ENCODE data around the gene LGALS9C.
"Not testable (repeated sequence)": the region's sequence is repeated elsewhere in the genome, so short reads cannot be mapped to it uniquely, and the experiment has no call there.

Gene LGALS9C

GRCh38 chr17:18478977-18479595 lies 2.5 kb downstream of the LGALS9C start:
- not testable (repeated sequence) for DNase-seq

DNA sequence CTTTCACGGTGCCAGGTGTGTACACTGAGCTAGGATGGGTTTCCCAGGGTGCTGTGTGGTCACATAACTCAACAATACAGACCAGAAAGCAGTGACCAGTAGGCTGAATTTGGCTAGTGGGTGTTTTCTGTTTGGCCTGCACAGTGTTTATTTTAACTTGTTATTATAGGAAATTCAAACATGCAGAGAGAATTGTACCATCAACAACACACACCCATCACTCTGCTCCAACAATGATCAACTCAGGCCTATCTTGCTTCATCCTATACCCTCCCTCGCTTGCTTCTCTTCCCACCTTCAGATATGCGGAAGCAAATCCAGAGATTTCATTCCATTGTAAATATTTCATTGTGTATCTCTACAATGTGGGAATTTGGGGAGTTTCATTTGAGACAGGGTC lies 5.2 kb downstream of the LGALS9C start:
- not testable (repeated sequence) for DNase-seq

DNA sequence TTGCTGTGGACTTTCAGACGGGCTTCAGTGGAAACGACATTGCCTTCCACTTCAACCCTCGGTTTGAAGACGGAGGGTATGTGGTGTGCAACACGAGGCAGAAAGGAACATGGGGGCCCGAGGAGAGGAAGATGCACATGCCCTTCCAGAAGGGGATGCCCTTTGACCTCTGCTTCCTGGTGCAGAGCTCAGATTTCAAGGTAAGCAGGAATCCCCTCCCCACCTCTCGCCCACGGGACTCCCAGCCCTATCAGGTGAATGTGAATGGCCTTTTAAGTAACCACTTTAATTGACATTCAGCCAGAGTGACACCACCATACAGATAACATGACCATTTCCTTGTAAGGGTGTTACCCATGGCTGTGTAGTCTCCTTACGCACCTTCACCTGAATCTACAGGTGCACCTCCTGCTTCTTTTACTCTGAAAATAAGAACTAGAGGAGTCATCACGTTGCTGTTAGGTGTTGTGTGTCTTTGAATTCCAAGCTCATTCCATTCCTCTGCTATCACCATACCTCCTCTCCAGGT lies 9.4 kb downstream of the LGALS9C start:
- DNase-seq: not testable (repeated sequence)

DNA sequence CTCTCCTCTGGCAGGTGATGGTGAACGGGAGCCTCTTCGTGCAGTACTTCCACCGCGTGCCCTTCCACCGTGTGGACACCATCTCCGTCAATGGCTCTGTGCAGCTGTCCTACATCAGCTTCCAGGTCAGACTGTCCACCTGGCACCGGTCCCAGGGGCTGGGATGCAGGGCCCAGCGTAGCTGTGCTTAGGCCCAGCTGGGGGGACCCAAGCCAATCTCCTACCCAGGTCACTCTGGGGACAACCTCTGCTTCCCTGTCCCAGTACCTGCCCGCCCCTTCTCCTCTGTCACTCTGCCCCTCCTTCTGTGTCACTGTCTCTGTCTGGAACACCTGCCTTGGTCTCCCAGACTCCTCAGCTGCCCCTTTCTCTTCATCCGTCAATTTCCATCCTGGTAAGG lies 11.0 kb downstream of the LGALS9C start:
- not testable (repeated sequence) for DNase-seq

GRCh38 chr17:18488622-18489021 lies 12.0 kb downstream of the LGALS9C start:
- not testable (repeated sequence) for DNase-seq

DNA sequence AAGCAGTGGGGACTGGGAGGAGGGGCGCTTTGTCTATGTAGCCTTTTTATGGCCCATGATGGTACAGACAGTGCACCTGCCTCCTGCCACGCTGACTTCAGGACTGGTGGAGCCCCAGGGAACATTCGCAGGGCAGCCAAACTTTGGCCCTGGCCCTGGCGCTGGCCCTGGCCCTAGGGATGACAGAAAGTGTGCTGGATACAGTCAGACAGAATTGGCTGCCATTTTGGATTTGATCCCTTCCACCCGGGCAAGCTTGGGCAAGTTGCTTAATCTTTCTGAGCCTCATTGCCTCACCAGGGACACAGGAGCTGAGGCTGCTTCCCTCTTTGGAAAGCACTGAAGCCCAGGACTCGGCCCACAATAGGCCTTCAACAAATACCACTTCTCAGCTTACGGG lies 13.4 kb downstream of the LGALS9C start:
- DNase-seq: not testable (repeated sequence)

DNA sequence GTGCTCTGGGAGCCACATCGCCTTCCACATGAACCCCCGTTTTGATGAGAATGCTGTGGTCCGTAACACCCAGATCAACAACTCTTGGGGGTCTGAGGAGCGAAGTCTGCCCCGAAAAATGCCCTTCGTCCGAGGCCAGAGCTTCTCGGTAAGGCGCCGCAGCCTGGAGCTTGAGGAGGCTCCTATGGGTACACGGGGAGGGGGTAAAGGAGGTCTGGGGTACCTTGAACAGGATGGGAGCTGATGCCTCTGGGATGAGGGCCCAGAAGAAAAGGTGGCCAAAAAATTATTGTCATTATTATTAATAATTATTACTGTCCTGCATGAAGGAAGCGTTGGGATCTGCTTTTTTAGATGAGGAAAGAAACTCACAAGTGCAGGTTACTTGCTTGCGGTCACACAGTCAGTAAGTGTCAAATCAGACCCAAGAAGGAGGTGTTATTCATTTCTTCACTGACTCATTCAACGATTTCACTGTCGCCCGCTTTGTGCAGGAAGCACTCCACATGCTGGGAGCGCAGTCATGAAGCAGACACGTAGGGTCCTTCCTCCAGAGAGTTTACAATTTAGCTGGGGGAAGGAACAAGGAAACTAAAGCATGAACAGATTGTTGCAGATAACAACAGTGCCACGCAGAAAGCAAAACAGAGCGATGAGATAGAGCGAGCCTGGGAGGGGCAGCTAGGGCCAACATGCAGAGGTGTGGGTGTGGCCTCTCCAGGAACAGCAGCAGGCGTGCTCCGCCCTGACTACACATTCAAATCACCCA lies 16.3 kb downstream of the LGALS9C start:
- DNase-seq: not testable (repeated sequence)

GRCh38 chr17:18494250-18494768 lies 17.7 kb downstream of the LGALS9C start:
- peak; percentile 43 for DNase-seq

DNA sequence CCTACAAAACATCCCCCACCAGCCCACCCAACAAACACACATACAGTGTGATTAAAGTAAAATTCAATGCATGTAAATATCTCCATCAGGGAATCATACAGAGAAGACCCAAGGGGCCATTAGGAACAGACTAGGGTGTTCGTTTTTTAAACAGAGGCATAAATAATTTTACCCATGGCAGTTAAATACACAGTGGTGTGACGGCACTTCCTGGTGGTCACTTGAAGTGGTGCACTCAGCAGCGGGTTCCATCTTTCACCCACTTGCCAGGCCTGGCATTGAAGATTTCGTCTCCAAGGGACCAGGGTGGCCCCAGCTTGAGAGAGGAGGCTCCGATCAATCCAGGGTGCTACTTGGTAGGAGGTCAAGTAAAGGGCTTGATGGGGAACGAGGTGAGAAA lies 20.5 kb downstream of the LGALS9C start:
- not testable (repeated sequence) for DNase-seq

DNA sequence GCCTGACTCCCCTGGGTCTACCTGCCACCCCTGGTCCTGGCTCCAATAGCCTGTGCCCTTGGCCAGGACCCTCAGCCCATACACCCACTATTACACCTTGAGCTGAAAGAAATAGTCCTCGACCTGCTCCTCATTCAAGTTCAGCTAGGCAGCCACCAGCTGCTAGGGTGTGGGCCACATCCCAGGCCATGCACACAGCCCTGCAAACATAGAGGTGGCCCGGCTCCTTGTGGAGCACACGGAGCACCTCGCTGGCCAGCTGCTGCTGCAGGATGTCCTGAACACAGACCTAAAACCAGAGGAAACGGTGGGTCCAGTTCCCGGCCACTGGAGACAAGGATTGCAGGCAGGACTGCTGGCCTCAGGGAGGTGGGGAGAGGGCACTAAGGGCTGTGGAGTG lies 22.5 kb downstream of the LGALS9C start:
- DNase-seq: not testable (repeated sequence)

- DNase-seq: not testable (repeated sequence)
Measured at GRCh38 chr17:18499756-18500155, 23.2 kb downstream of the LGALS9C start.

DNA sequence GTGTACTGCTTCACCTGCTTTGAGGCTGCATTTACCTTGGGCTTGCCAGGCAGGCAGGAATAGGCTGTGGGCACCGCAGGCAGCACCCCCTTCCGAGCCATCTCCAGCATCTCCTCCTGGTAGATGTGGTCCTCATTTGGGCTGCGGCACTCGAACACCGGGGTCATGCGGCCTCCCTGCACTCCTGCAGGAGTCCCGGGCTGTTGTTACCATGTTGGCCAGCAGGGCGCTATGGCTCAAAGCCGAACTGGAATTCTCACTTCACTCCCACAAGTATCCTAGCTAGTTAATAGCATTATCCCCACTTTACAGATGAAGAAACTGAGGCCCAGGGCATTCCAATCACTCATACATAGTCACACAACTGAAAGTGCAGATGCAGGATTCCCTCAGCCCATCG lies 23.7 kb downstream of the LGALS9C start:
- DNase-seq: not testable (repeated sequence)

GRCh38 chr17:18500816-18501215 lies 24.2 kb downstream of the LGALS9C start:
- not testable (repeated sequence) for DNase-seq

DNA sequence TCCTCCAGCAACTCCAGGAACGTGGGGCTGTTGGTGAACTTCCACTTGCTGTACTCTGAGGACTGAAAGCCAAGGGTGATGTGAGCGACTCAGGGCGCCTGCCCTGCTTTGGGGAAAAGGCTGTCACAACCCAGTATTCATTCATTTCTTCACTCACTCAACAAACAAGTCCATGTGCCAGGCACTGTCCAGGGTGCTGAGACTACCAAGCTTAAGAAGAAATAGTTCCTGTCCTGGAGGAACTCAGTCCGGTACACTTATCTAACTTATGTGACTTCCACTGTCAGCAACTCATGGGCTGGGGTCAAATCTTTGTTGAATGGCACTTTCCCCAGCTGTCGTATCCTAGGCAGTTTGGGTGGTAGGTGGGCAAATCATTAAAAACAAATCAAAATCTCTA lies 26.6 kb downstream of the LGALS9C start:
- DNase-seq: not testable (repeated sequence)

DNA sequence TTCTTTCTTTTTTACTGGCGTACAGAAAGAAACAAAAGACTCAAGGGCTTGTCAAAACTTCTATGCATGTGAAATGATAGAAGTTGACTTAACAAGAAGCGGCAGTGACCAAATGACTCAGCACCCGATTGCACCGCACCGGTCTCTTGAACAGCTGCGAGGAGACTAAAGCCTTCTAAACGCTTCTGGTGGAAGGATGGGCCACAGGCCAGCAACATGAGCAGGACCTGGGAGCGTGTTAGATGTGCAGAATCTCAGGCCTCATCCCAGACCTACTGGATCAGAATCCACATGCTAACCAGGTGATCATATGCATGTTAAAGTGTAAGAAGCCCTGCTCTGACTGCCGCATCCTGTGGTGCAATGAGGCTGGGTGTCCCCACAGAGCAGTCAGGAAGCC lies 31.1 kb downstream of the LGALS9C start:
- not testable (repeated sequence) for DNase-seq

DNA sequence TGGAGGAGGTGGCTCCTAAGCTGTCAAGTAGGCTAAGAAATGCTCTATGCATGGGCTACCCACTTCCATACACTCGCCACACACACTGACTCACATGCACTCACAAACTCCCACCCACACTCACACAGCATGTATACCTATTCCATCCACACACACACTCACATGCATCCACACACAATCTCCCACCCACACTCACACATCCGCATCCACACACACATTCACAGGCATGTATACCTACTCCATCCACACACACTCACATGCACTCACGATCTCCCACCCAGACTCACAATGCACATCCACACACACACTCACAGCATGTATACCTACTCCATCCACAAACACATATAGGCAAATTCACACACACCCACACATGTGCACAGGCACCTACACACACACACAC lies 32.1 kb downstream of the LGALS9C start:
- DNase-seq: not testable (repeated sequence)

GRCh38 chr17:18521100-18521499 lies 44.5 kb downstream of the LGALS9C start:
- DNase-seq: not testable (repeated sequence)

DNA sequence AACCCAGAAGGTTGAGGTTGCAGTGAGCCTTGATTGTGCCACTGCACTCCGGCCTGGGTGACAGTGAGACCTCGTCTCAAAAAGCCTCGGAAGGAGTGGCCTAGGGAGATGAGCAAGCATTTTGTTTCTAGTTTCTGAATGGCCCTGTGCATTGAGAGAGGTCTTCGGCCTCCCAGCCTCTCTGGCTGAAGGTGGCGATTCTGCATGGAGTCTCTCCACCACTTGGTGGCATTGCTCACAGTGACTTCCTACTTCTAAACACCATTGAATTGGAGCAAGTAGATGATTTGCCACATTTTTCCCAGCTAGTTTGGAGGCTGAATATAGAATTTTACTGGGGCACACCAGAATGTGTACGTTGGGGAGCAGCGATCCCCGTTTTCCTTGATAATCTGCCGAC lies 48.4 kb downstream of the LGALS9C start:
- not testable (repeated sequence) for DNase-seq

GRCh38 chr17:18526168-18526800 lies 49.7 kb downstream of the LGALS9C start:
- DNase-seq: not testable (repeated sequence)

DNA sequence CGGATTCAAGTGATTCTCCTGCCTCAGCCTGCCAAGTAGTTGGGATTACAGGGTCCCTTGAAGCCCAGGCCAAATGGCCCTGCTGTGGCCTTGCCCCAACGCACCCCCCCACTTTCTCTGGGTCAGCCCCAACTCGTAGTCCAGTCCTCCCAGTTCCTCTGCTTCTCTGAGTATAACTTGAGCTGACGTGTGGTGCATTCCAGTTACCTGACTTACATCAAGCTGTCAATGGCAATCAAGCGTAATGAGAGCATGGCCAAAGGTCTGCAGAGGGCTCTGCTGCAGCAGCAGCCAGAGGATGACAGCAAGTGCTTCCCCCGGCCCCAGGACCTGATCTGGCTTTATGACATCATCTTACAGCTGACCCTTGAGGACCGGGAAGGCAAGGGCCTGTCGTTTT lies 50.8 kb downstream of the LGALS9C start:
- DNase-seq: not testable (repeated sequence)

DNA sequence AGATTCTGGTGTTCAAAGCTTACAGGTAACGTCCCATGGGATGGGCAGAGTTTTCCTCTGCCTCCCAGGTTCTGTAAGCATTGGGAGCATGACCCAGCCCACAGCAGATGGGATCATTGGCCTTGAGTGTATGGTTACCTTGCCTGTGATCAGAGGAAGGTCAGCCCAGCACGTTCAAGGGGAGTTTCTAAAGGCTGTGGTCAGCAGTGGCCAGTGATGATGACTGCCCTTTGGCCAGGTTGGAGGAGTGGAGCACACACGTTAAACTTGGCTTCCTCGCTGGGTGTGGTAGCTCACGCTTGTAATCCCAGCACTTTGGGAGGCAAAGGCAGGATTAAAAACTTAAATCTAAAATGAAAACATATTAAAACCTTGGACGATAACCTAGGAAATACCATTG lies 51.8 kb downstream of the LGALS9C start:
- DNase-seq: not testable (repeated sequence)

DNA sequence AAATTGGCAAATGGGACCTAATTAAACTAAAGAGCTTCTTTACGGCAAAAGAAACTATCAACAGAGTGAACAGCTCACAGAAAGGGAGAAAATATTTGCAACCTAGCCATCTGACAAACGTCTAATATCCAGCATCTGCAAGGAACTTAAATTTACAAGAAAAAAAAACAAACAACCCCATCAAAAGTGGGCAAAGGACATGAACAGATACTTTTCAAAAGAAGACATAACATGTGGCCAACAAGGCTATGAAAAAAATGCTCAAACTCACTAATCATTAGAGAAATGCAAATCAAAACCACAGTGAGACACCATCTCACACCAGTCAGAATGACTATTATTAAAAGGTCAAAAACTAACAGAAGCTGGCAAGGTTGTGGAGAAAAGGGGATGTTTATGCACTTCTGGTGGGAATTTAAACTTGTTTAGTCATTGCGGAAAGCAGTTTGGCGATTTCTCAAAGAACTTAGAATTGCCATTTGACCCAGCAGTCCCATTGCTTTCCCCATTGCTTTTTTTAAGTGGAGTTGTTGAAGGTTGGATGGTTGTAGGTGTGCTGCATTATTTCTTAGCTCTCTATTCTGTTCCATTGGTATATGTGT lies 52.4 kb downstream of the LGALS9C start:
- not testable (repeated sequence) for DNase-seq

DNA sequence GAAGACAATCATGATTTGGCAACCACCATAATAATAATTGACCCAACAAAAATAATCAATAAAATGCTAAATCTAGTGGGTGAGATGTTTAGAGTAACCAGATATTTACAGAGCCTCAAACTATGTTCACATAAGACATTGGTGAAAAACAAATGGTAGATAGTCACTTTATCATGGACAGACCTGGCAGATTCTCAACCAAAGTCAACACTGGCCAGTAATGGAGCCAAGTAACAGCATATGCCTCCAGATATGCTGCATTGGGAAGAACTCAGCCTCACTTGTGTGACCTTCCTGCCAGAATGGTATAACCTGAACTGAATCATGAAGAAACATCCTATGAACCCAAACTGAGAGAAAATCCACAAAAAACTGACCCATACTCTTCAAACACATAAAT lies 53.8 kb downstream of the LGALS9C start:
- DNase-seq: not testable (repeated sequence)
